HCT116 (cell line): ENCODE measurements around the gene NFATC1. TPM values are rescaled to one million over a fixed set of nuclear protein-coding genes. Genes with fewer than 3 reads are reported as not detected.

Experiments used
- ATAC-seq: fragments of 200-7000 bp; cut with Tn5 transposase; 2 replicates; pipeline ENCODE4 v1.9.1; 2020; ENCODE audit warnings: mild to moderate bottlenecking, moderate library complexity
- BruUV-seq: library from RNA; stranded (reverse); fragments of 400-500 nt; replicated peaks from 2 replicates; lab custom pipeline; 2021; lab: Mats Ljungman, UMichigan
- CTCF ChIA-PET: fragments of 300-600 bp; sonication (Branson Sonifier 250); formaldehyde crosslinking; loops from one replicate; lab custom pipeline; 2021; ENCODE audit warnings: antibody characterized with exemption; lab: Charles Lee
- POLR2A ChIA-PET: fragments of 300-600, 350-600 bp; sonication (Branson Sonifier 250); formaldehyde crosslinking; loops from one replicate; lab custom pipeline; 2021; ENCODE audit warnings: antibody characterized with exemption; lab: Charles Lee
- RAD21 ChIA-PET, 2 experiments: fragments of 300-600 bp; sonication (Branson Sonifier 250); formaldehyde crosslinking; loops; one replicate each; lab custom pipeline; 2023; ENCODE audit warnings: low total read pairs in 2 of 2; ENCODE audit not compliant: uncharacterized antibody in 2 of 2, unreplicated experiment in 2 of 2, low non-redundant PET in 1 of 2; lab: Charles Lee
- DNase-seq: peaks from one replicate; pipeline ENCODE4 v3.0.0-alpha.2; 2010; ENCODE audit warnings: low read depth, low spot score
- H2AFZ ChIP-seq: fragments of 200-600 bp; shearing (Covaris generic), sonication (generic); 2 replicates; pipeline ENCODE4 v1.6.1; 2017; ENCODE audit warnings: low read depth, mixed run types, mixed read lengths, antibody characterized with exemption, low read length; ENCODE audit not compliant: poor library complexity, severe bottlenecking
- H3K27ac ChIP-seq: 2 replicates; pipeline ENCODE4 v1.5.1; 2012; ENCODE audit warnings: low read depth, low read length
- H3K27me3 ChIP-seq: fragments of 200-600 bp; sonication (generic); 2 replicates; pipeline ENCODE4 v1.6.1; 2016; ENCODE audit warnings: mixed run types, low read length, mixed read lengths; ENCODE audit not compliant: insufficient read depth
- H3K36me3 ChIP-seq, 2 experiments: fragments of 200-500 bp in 1 of 2; fragments of 200-600 bp in 1 of 2; sonication (Bioruptor generic) in 1 of 2; sonication (generic) in 1 of 2; 2 replicates each; pipeline versions ENCODE4 v1.5.1 to v1.6.1; 2014 to 2016; ENCODE audit warnings: low read length in 2 of 2, inconsistent platforms in 1 of 2, mixed read lengths in 1 of 2, mixed run types in 1 of 2; ENCODE audit not compliant: insufficient read depth in 2 of 2, control insufficient read depth in 1 of 2
- H3K4me1 ChIP-seq, 2 experiments: fragments of 200-600 bp in 1 of 2; sonication (generic) in 1 of 2; 2 replicates each; pipeline versions ENCODE4 v1.5.1 to v1.6.1; 2012 to 2017; ENCODE audit warnings: low read length in 2 of 2, inconsistent platforms in 1 of 2, mild to moderate bottlenecking in 1 of 2, mixed read lengths in 1 of 2, mixed run types in 1 of 2, moderate library complexity in 1 of 2; ENCODE audit not compliant: insufficient read depth in 2 of 2, control insufficient read depth in 1 of 2
- H3K4me2 ChIP-seq: fragments of 200-600 bp; sonication (generic); 2 replicates; pipeline ENCODE4 v1.6.1; 2017; ENCODE audit warnings: mixed run types, low read length, mixed read lengths
- H3K4me3 ChIP-seq, 2 experiments: fragments of 200-600 bp in 1 of 2; sonication (generic) in 1 of 2; replicated peaks in 1 of 2; 2 replicates each; pipeline ENCODE4 v1.5.1; 2011 to 2016; ENCODE audit warnings: low read length in 2 of 2, control low read depth in 1 of 2, low read depth in 1 of 2, mild to moderate bottlenecking in 1 of 2, mixed read lengths in 1 of 2, mixed run types in 1 of 2
- H3K79me2 ChIP-seq: fragments of 200-600 bp; sonication (generic); 2 replicates; pipeline ENCODE4 v1.6.1; 2017; ENCODE audit warnings: mild to moderate bottlenecking, mixed run types, low read length, moderate library complexity, mixed read lengths; ENCODE audit not compliant: insufficient read depth
- H3K9ac ChIP-seq: fragments of 200-600 bp; sonication (generic); 2 replicates; pipeline ENCODE4 v1.6.1; 2016; ENCODE audit warnings: low read length, mixed read lengths
- H3K9me2 ChIP-seq: fragments of 200-600 bp; sonication (generic), shearing (Covaris generic); 2 replicates; pipeline ENCODE4 v1.6.1; 2017; ENCODE audit warnings: mixed run types, mild to moderate bottlenecking, moderate library complexity; ENCODE audit not compliant: insufficient read depth
- H3K9me3 ChIP-seq, 2 experiments: fragments of 200-500 bp in 1 of 2; fragments of 200-600 bp in 1 of 2; sonication (Bioruptor generic) in 1 of 2; sonication (generic) in 1 of 2; 2 replicates each; pipeline ENCODE4 v1.6.1; 2014 to 2017; ENCODE audit warnings: low read length in 2 of 2, mixed read lengths in 2 of 2, inconsistent platforms in 1 of 2, low read depth in 1 of 2, mild to moderate bottlenecking in 1 of 2, mixed run types in 1 of 2, moderate library complexity in 1 of 2; ENCODE audit not compliant: control insufficient read depth in 1 of 2, insufficient read depth in 1 of 2
- H4K20me1 ChIP-seq: fragments of 200-600 bp; sonication (generic), shearing (Covaris generic); 2 replicates; pipeline ENCODE4 v1.6.1; 2017; ENCODE audit warnings: mixed run types, mild to moderate bottlenecking, moderate library complexity; ENCODE audit not compliant: insufficient read depth
- CBX3 ChIP-seq: IDR thresholded peaks from 2 replicates; pipeline ENCODE4 v1.6.1; 2012; ENCODE audit warnings: low read depth
- EZH2 ChIP-seq: fragments of 200-600 bp; sonication (generic); IDR thresholded peaks from 2 replicates; pipeline ENCODE4 v1.6.1; 2017; ENCODE audit warnings: antibody characterized with exemption, mixed run types
- SP1 ChIP-seq: IDR thresholded peaks from 2 replicates; pipeline ENCODE4 v1.6.1; 2012; ENCODE audit warnings: low read depth
- TCF7L2 ChIP-seq: IDR thresholded peaks from 2 replicates; pipeline ENCODE4 v1.7.0; 2011; ENCODE audit warnings: borderline replicate concordance, inconsistent platforms; ENCODE audit not compliant: insufficient read depth, insufficient read length; ENCODE audit errors: extremely low read depth
- intact Hi-C: fragments of 100-400 bp; cut with micrococcal nuclease; formaldehyde crosslinking; loops from 2 replicates; pipeline ENCODE4 v1.10.0; 2022
- total RNA-seq: library from RNA; stranded (reverse); gene quantifications from one replicate; pipeline ENCODE4 v1.2.1, GENCODE V29; 2021; ENCODE audit not compliant: unreplicated experiment
- TF ChIP-seq, protein P1 (sequence below): IDR thresholded peaks from 2 replicates; pipeline ENCODE4 v1.6.1; 2012; ENCODE audit warnings: low read depth
- TF ChIP-seq, protein P2 (sequence below): IDR thresholded peaks from 2 replicates; pipeline ENCODE4 v1.6.1; 2012

Gene NFATC1
- total RNA-seq, 1 experiment from 2014 or later = 20.8 TPM

DNA sequence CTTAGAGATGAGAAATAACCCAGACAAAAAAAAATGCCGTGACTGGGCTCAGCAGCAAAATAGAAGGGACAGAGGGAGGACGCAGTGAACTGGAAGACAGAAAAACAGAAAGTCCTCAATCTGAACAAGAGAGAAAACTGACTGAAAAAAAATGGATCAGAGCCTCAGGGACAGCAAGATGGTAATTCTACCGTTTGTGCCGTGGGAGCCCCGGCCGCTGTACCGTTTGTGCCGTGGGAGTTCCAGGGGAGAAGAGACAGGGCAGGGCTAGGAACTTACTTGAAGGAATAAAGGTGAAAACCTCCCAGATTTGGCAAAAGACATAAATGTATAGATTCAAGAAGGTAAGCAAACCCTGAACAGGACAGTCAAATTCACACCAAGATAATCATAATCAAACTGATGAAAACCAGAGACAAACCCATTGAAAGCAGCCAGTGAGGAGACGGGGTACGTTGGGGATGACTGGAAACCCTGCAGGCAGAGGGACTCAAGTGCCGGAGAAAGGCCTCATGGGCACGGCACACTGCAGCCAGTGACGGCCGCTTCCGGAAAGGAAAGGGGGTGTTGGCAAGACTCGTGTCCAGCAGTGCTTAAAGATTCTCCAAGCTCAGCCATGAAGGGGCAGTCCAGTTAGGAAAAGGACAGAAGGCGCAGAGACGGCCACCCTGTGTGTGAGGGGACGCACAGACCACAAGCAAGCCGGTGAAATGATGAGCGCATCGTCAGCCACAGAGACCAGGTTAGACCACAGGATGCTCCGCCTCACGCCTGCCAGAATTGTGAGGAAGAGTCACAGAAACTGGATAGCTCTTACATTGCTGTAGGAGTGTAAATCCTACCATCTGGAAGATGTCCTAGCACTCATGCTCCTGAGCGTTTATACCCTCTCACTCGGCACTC lies 40.0 kb upstream of the NFATC1 start:
- Histone ChIP-seq H3K4me1 (peaks cover 0 to 7% of the 10 kb centered on the region in 2 experiments; a peak in 1 of 4 replicates), H3K27me3 (no peaks in the 10 kb centered on the region)
- POLR2A ChIA-PET = no interaction called here
- TF ChIP-seq EZH2 (no peak), SP1 (no peak), CBX3 (no peak), TCF7L2 (no peak)
- TF ChIP-seq, protein P1, sequence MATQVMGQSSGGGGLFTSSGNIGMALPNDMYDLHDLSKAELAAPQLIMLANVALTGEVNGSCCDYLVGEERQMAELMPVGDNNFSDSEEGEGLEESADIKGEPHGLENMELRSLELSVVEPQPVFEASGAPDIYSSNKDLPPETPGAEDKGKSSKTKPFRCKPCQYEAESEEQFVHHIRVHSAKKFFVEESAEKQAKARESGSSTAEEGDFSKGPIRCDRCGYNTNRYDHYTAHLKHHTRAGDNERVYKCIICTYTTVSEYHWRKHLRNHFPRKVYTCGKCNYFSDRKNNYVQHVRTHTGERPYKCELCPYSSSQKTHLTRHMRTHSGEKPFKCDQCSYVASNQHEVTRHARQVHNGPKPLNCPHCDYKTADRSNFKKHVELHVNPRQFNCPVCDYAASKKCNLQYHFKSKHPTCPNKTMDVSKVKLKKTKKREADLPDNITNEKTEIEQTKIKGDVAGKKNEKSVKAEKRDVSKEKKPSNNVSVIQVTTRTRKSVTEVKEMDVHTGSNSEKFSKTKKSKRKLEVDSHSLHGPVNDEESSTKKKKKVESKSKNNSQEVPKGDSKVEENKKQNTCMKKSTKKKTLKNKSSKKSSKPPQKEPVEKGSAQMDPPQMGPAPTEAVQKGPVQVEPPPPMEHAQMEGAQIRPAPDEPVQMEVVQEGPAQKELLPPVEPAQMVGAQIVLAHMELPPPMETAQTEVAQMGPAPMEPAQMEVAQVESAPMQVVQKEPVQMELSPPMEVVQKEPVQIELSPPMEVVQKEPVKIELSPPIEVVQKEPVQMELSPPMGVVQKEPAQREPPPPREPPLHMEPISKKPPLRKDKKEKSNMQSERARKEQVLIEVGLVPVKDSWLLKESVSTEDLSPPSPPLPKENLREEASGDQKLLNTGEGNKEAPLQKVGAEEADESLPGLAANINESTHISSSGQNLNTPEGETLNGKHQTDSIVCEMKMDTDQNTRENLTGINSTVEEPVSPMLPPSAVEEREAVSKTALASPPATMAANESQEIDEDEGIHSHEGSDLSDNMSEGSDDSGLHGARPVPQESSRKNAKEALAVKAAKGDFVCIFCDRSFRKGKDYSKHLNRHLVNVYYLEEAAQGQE = no peak
- TF ChIP-seq, protein P2, sequence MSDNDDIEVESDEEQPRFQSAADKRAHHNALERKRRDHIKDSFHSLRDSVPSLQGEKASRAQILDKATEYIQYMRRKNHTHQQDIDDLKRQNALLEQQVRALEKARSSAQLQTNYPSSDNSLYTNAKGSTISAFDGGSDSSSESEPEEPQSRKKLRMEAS = no peak
- TF ChIP-seq, all 23 proteins: peak for 0
- H3K4me3 ChIP-seq = no peak overlapping the region
- H2AFZ ChIP-seq = no peak overlapping the region
- peaks cover 2 to 4% of the 10 kb centered on the region in 2 experiments; a peak in 1 of 4 replicates for H3K36me3 ChIP-seq
- H3K79me2 ChIP-seq = no peaks in the 10 kb centered on the region
- no peak for ATAC-seq
- ChIA-PET RAD21 (no interaction called here), CTCF (no interaction called here)
- no peak overlapping the region for H3K4me2 ChIP-seq
- H3K9me2 ChIP-seq = no peaks in the 10 kb centered on the region
- no TSS peak for BruUV-seq
- H3K27ac ChIP-seq = no peak overlapping the region
- no peak overlapping the region for H3K9ac ChIP-seq
- H4K20me1 ChIP-seq = no peaks in the 10 kb centered on the region
- no peak for DNase-seq
- intact Hi-C loops = no loop called here
- H3K9me3 ChIP-seq = no peaks in the 10 kb centered on the region
